HEK293T (cell line): Measurements from ENCODE around the gene ATP10A.

Experiments
- ARNT ChIP-seq: fragments of 450-650 bp; IDR thresholded peaks from 2 replicates; pipeline ENCODE4 v1.6.1; 2017; ENCODE audit warnings: mild to moderate bottlenecking
- CTBP1 ChIP-seq: fragments of 450-650 bp; IDR thresholded peaks from 2 replicates; pipeline ENCODE4 v1.6.1; 2016; ENCODE audit warnings: borderline replicate concordance
- ELF4 ChIP-seq: fragments of 450-650 bp; IDR thresholded peaks from 2 replicates; pipeline ENCODE4 v1.6.1; 2017; ENCODE audit warnings: antibody characterized with exemption
- FOXA1 ChIP-seq: fragments of 450-650 bp; IDR thresholded peaks from 2 replicates; pipeline ENCODE4 v1.6.1; 2016; ENCODE audit warnings: mild to moderate bottlenecking
- FOXK2 ChIP-seq: fragments of 450-650 bp; IDR thresholded peaks from 2 replicates; pipeline ENCODE4 v1.6.1; 2016; ENCODE audit warnings: mild to moderate bottlenecking
- FOXM1 ChIP-seq: fragments of 450-650 bp; IDR thresholded peaks from 2 replicates; pipeline ENCODE4 v1.6.1; 2017; ENCODE audit warnings: mild to moderate bottlenecking, borderline replicate concordance
- HDGF ChIP-seq: fragments of 450-650 bp; IDR thresholded peaks from 2 replicates; pipeline ENCODE4 v1.6.1; 2017; ENCODE audit warnings: antibody characterized with exemption, borderline replicate concordance
- PKNOX1 ChIP-seq: fragments of 450-650 bp; IDR thresholded peaks from 2 replicates; pipeline ENCODE4 v1.6.1; 2016
- SP1 ChIP-seq: fragments of 450-650 bp; IDR thresholded peaks from 2 replicates; pipeline ENCODE4 v1.6.1; 2017
- TARDBP ChIP-seq: fragments of 450-650 bp; IDR thresholded peaks from 2 replicates; pipeline ENCODE4 v1.6.1; 2016
- ZNF384 ChIP-seq: fragments of 450-650 bp; IDR thresholded peaks from 2 replicates; pipeline ENCODE4 v1.6.1; 2016

- TF ChIP-seq SP1 (no peak), TARDBP (no peak), FOXM1 (no peak), CTBP1 (no peak), HDGF (no peak), FOXK2 (no peak), ARNT (no peak), PKNOX1 (no peak), FOXA1 (no peak), ZNF384 (no peak), ELF4 (no peak)
Measured at GRCh38 chr15:25803036-25803435, 60.1 kb downstream of the ATP10A start.
